ENCODE results near the gene DCP1A.

The DCP1A gene

DNA sequence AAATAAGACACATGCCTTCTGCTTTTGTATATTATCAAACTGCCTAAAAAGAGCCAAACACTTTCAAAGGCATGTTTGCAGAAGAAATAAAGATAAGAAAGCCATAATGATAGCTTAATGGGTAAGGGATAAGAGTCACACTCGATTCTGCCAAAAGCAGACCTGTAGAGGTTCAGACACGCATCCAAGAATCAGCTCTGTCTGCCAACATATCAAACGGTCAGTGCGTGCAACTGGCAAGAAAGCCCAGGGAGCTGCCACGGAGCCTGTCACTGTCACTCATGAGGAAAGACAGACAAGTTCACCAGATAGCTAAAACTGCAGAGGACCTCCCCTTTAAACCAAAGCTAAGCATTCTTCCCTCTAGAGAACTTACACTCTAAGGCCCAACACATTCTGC, 23.2 kb downstream of the DCP1A start:
- ATAC-seq: peak; percentile 37; the same call in 2 of the 3 replicates

DNA sequence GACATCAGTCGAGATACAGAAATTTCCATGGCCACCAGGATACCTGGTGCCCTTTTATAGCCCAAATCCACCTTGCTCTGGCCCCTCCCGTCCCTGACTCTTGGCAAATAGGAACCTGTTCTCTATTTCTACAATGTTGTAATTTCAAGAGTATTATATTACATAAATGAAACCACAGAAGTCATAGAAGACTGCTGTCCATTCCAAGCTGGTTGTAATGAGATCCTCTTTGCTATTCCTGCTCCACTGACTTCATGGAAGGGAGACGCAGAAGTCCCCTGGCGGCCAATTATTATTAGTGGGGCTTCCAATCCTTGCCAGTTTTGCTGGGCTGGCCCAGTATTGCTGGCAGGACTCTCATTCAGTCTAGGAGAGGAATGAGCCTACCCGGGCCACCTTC, 26.6 kb downstream of the DCP1A start:
- peak; percentile 53 for ATAC-seq
- TF ChIP-seq ESRRG (CRISPR knock-in tag; IDR thresholded peaks at IDR 0.05) (no peak), TOX (CRISPR knock-in tag; IDR thresholded peaks at IDR 0.05; ENCODE audit: borderline replicate concordance) (no peak), ARNTL (CRISPR knock-in tag; IDR thresholded peaks at IDR 0.05; ENCODE audit: borderline replicate concordance, low read depth) (no peak), ISL1 (CRISPR knock-in tag; IDR thresholded peaks at IDR 0.05) (no peak), GLIS3 (CRISPR knock-in tag; IDR thresholded peaks at IDR 0.05) (no peak), OSR1 (CRISPR knock-in tag; IDR thresholded peaks at IDR 0.05) (no peak), ZFP3 (CRISPR knock-in tag; IDR thresholded peaks at IDR 0.05) (no peak), CREB5 (CRISPR knock-in tag; IDR thresholded peaks at IDR 0.05; ENCODE audit: low read depth) (no peak), ZFP30 (CRISPR knock-in tag; IDR thresholded peaks at IDR 0.05) (no peak), ZNF70 (CRISPR knock-in tag; IDR thresholded peaks at IDR 0.05) (no peak), ZC3H10 (CRISPR knock-in tag; IDR thresholded peaks at IDR 0.05) (no peak), TCF4 (CRISPR knock-in tag; IDR thresholded peaks at IDR 0.05; ENCODE audit: borderline replicate concordance) (no peak), PPARA (CRISPR knock-in tag; IDR thresholded peaks at IDR 0.05; ENCODE audit: borderline replicate concordance) (no peak), ZNF565 (CRISPR knock-in tag; conservative IDR thresholded peaks at IDR 0.05; ENCODE audit: low read depth) (no peak), SNAI2 (CRISPR knock-in tag; IDR thresholded peaks at IDR 0.05) (no peak)
- TF ChIP-seq, protein P1, sequence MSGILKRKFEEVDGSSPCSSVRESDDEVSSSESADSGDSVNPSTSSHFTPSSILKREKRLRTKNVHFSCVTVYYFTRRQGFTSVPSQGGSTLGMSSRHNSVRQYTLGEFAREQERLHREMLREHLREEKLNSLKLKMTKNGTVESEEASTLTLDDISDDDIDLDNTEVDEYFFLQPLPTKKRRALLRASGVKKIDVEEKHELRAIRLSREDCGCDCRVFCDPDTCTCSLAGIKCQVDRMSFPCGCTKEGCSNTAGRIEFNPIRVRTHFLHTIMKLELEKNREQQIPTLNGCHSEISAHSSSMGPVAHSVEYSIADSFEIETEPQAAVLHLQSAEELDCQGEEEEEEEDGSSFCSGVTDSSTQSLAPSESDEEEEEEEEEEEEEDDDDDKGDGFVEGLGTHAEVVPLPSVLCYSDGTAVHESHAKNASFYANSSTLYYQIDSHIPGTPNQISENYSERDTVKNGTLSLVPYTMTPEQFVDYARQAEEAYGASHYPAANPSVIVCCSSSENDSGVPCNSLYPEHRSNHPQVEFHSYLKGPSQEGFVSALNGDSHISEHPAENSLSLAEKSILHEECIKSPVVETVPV (CRISPR knock-in tag; IDR thresholded peaks at IDR 0.05): no peak

More for the DNA sequence above, 23.2 kb downstream of the DCP1A start:
- TF ChIP-seq ZNF565 (CRISPR knock-in tag; conservative IDR thresholded peaks at IDR 0.05; ENCODE audit: low read depth) (no peak), ZNF8 (CRISPR knock-in tag; IDR thresholded peaks at IDR 0.05) (no peak), RARB (CRISPR knock-in tag; IDR thresholded peaks at IDR 0.05) (no peak), ZNF70 (CRISPR knock-in tag; IDR thresholded peaks at IDR 0.05) (no peak), CSDC2 (CRISPR knock-in tag; IDR thresholded peaks at IDR 0.05) (no peak), CREB5 (CRISPR knock-in tag; IDR thresholded peaks at IDR 0.05; ENCODE audit: low read depth) (peak; percentile 8; the same call in 1 of the 2 replicates), OSR1 (CRISPR knock-in tag; IDR thresholded peaks at IDR 0.05) (no peak), GLIS3 (CRISPR knock-in tag; IDR thresholded peaks at IDR 0.05) (no peak), ZFP30 (CRISPR knock-in tag; IDR thresholded peaks at IDR 0.05) (no peak), TCF4 (CRISPR knock-in tag; IDR thresholded peaks at IDR 0.05; ENCODE audit: borderline replicate concordance) (0 out of 2 replicates have a peak, but pooled peaks have one; percentile 16), TSHZ2 (CRISPR knock-in tag; IDR thresholded peaks at IDR 0.05) (peak; percentile 93), ZC3H10 (CRISPR knock-in tag; IDR thresholded peaks at IDR 0.05) (no peak), ISL1 (CRISPR knock-in tag; IDR thresholded peaks at IDR 0.05) (peak; percentile 57), POU6F1 (CRISPR knock-in tag; IDR thresholded peaks at IDR 0.05; ENCODE audit: borderline replicate concordance, low read depth) (no peak), BACH2 (CRISPR knock-in tag; IDR thresholded peaks at IDR 0.05; ENCODE audit: borderline replicate concordance) (no peak), ZFP3 (CRISPR knock-in tag; IDR thresholded peaks at IDR 0.05) (no peak), PPARA (CRISPR knock-in tag; IDR thresholded peaks at IDR 0.05; ENCODE audit: borderline replicate concordance) (no peak), SNAI2 (CRISPR knock-in tag; IDR thresholded peaks at IDR 0.05) (no peak)
- TF ChIP-seq, protein P1 (CRISPR knock-in tag; IDR thresholded peaks at IDR 0.05): no peak
